ENCODE results near the gene ITGA1. TPM values are rescaled to one million over a fixed set of nuclear protein-coding genes. Genes with fewer than 3 reads are reported as not detected.

Gene ITGA1
- polyA plus RNA-seq, 1 experiment: 148 TPM

- DNase-seq (ENCODE audit: low read depth, low spot score): no peak
- CTCF ChIA-PET: interaction anchor here (0.9 to 2.6 kb wide), 3 partner anchors 13 to 114 kb away, joined by 3 to 8 read pairs (median 3); no protein-coding TSS in a partner anchor
These were observed 14.7 kb downstream of the ITGA1 start for GRCh38 chr5:52802272-52802973.

GRCh38 chr5:52802974-52803336, 15.2 kb downstream of the ITGA1 start:
- Histone ChIP-seq H3K4me3 (ENCODE audit: low read depth, low read length) (peak overlapping the region; percentile 82), H3K9me3 (ENCODE audit: control insufficient read depth, insufficient read depth, low read length) (no peaks in the 10 kb centered on the region), H3K27ac (ENCODE audit: low read depth, low read length) (no peak overlapping the region), H3K27me3 (ENCODE audit: control insufficient read depth, insufficient read depth, low read length) (no peaks in the 10 kb centered on the region)
- ChIA-PET CTCF (interaction anchor here (0.7 to 2.6 kb wide), 2 partner anchors 113 kb away, joined by 3 to 8 read pairs; no protein-coding TSS in a partner anchor), POLR2A (no interaction called here)
- TF ChIP-seq CTCF (IDR thresholded peaks at IDR 0.05; ENCODE audit: low read depth, low read length): no peak
- DNase-seq (ENCODE audit: low read depth, low spot score): no peak

More at GRCh38 chr5:52802272-52802973, 14.7 kb downstream of the ITGA1 start:
- Histone ChIP-seq H3K9me3 (ENCODE audit: control insufficient read depth, insufficient read depth, low read length) (no peaks in the 10 kb centered on the region), H3K27me3 (ENCODE audit: control insufficient read depth, insufficient read depth, low read length) (no peaks in the 10 kb centered on the region), H3K27ac (ENCODE audit: low read depth, low read length) (no peak overlapping the region), H3K4me3 (ENCODE audit: low read depth, low read length) (peak overlapping the region; percentile 82)
- POLR2A ChIA-PET: interaction anchor here (1.7 kb wide), 1 partner anchor 38 kb away, joined by 3 read pairs; no protein-coding TSS in a partner anchor
- no peak for TF ChIP-seq CTCF (IDR thresholded peaks at IDR 0.05; ENCODE audit: low read depth, low read length)

- ChIA-PET CTCF (interaction anchor here (1.0 kb wide), 1 partner anchor 111 kb away, joined by 3 read pairs; no protein-coding TSS in a partner anchor), POLR2A (no interaction called here)
- H3K27me3 ChIP-seq (ENCODE audit: control insufficient read depth, insufficient read depth, low read length): no peaks in the 10 kb centered on the region
- no peak for TF ChIP-seq CTCF (IDR thresholded peaks at IDR 0.05; ENCODE audit: low read depth, low read length)
- H3K4me3 ChIP-seq (ENCODE audit: low read depth, low read length): peak overlapping the region; percentile 27
- DNase-seq (ENCODE audit: low read depth, low spot score): no peak
- H3K27ac ChIP-seq (ENCODE audit: low read depth, low read length): no peak overlapping the region
- H3K9me3 ChIP-seq (ENCODE audit: control insufficient read depth, insufficient read depth, low read length): no peaks in the 10 kb centered on the region
These were observed 16.7 kb downstream of the ITGA1 start for GRCh38 chr5:52804387-52804791.

GRCh38 chr5:52804981-52805380, 17.3 kb downstream of the ITGA1 start:
- Histone ChIP-seq H3K4me3 (ENCODE audit: low read depth, low read length) (no peak overlapping the region), H3K27ac (ENCODE audit: low read depth, low read length) (no peak overlapping the region), H3K9me3 (ENCODE audit: control insufficient read depth, insufficient read depth, low read length) (no peaks in the 10 kb centered on the region), H3K27me3 (ENCODE audit: control insufficient read depth, insufficient read depth, low read length) (no peaks in the 10 kb centered on the region)
- no peak for DNase-seq (ENCODE audit: low read depth, low spot score)
- POLR2A ChIA-PET: no interaction called here
- CTCF ChIA-PET: interaction anchor here (1.0 kb wide), 1 partner anchor 112 kb away, joined by 3 read pairs; no protein-coding TSS in a partner anchor
- no peak for TF ChIP-seq CTCF (IDR thresholded peaks at IDR 0.05; ENCODE audit: low read depth, low read length)

GRCh38 chr5:52805615-52806014, 17.9 kb downstream of the ITGA1 start:
- Histone ChIP-seq H3K9me3 (ENCODE audit: control insufficient read depth, insufficient read depth, low read length) (no peaks in the 10 kb centered on the region), H3K27ac (ENCODE audit: low read depth, low read length) (no peak overlapping the region), H3K4me3 (ENCODE audit: low read depth, low read length) (no peak overlapping the region), H3K27me3 (ENCODE audit: control insufficient read depth, insufficient read depth, low read length) (no peaks in the 10 kb centered on the region)
- POLR2A ChIA-PET: no interaction called here
- CTCF ChIA-PET: no interaction called here
- no peak for TF ChIP-seq CTCF (IDR thresholded peaks at IDR 0.05; ENCODE audit: low read depth, low read length)
- DNase-seq (ENCODE audit: low read depth, low spot score): no peak
